ENCODE data around the gene PCSK9.

Gene PCSK9

DNA sequence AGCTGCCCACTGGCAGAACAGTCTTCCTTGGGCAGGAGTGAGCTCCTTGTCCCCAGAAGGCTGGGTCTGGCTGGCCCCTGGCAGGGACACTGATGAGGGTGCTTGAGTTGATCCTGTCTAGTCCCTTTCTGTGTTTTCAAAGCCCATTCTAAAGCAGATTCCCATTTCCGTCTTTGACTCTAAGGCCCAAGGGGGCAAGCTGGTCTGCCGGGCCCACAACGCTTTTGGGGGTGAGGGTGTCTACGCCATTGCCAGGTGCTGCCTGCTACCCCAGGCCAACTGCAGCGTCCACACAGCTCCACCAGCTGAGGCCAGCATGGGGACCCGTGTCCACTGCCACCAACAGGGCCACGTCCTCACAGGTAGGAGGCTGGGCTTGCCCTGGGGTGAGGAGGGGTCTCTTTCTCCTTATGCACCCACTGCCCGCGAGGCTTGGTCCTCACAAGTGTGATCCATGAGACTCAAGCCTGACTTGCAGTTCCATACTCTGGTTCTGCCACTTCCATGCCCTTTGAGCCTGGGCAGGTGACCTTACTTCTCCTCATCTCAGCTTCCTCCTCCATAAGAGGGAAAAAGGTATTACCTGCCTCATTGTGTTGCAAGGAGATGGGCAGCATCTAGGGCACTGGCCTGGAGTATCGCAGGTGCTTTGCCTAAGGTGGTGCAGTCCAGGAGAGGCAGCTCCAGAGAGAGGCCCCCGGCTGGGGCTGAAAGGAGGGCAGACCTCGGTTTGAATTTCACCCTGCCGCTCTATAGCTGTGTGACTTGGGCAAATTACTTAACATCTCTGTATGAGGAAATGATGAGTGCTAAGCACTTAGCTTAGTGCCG is 20.2 kb downstream of the PCSK9 start:
- ChIA-PET POLR2A (no interaction called here), CTCF (interaction anchor here (1.4 kb wide), 1 partner anchor 109 kb away, joined by 5 read pairs; no protein-coding TSS in a partner anchor)
- TF ChIP-seq ZNF384 (IDR thresholded peaks at IDR 0.05) (no peak), LEF1 (IDR thresholded peaks at IDR 0.05; ENCODE audit: borderline replicate concordance) (no peak), ARNT (IDR thresholded peaks at IDR 0.05) (no peak), FOXA1 (IDR thresholded peaks at IDR 0.05) (no peak), CTBP1 (IDR thresholded peaks at IDR 0.05; ENCODE audit: borderline replicate concordance) (no peak), BHLHE40 (IDR thresholded peaks at IDR 0.05; ENCODE audit: borderline replicate concordance) (no peak), NFRKB (IDR thresholded peaks at IDR 0.05) (no peak)
- no peak for DNase-seq (ENCODE audit: extremely low spot score)

- DNase-seq (ENCODE audit: extremely low spot score), result no peak
Measured at GRCh38 chr1:55060133-55060999, 21.0 kb downstream of the PCSK9 start.

GRCh38 chr1:55061000-55061705 is 21.8 kb downstream of the PCSK9 start:
- no peak for TF ChIP-seq FOXA1 (IDR thresholded peaks at IDR 0.05)
- no peak for TF ChIP-seq FOXK2 (IDR thresholded peaks at IDR 0.05)
- no peak for TF ChIP-seq ELF4 (IDR thresholded peaks at IDR 0.05)
- no peak for TF ChIP-seq ARNT (IDR thresholded peaks at IDR 0.05)
- TF ChIP-seq L3MBTL2 (conservative IDR thresholded peaks at IDR 0.05), result no peak
- TF ChIP-seq NFRKB (IDR thresholded peaks at IDR 0.05), result no peak
- no peak for TF ChIP-seq CTBP1 (IDR thresholded peaks at IDR 0.05; ENCODE audit: borderline replicate concordance)
- no peak for TF ChIP-seq PKNOX1 (IDR thresholded peaks at IDR 0.05)
- TF ChIP-seq SP1 (IDR thresholded peaks at IDR 0.05), result no peak
- TF ChIP-seq SUZ12 (IDR thresholded peaks at IDR 0.05), result no peak
- TF ChIP-seq HDGF (IDR thresholded peaks at IDR 0.05; ENCODE audit: borderline replicate concordance), result no peak
- no peak for TF ChIP-seq BHLHE40 (IDR thresholded peaks at IDR 0.05; ENCODE audit: borderline replicate concordance)
- TF ChIP-seq FOXM1 (IDR thresholded peaks at IDR 0.05; ENCODE audit: borderline replicate concordance), result no peak
- no peak for TF ChIP-seq ZNF384 (IDR thresholded peaks at IDR 0.05)
- no peak for TF ChIP-seq TARDBP (IDR thresholded peaks at IDR 0.05)
- no peak for TF ChIP-seq LEF1 (IDR thresholded peaks at IDR 0.05; ENCODE audit: borderline replicate concordance)
- DNase-seq (ENCODE audit: extremely low spot score), result no peak
- ChIA-PET CTCF (no interaction called here), POLR2A (no interaction called here)

More at GRCh38 chr1:55060133-55060999, 21.0 kb downstream of the PCSK9 start:
- ChIA-PET POLR2A (interaction anchor here (0.6 kb wide), 1 partner anchor 361 kb away, joined by 4 read pairs; no protein-coding TSS in a partner anchor), CTCF (interaction anchor here (0.5 to 1.4 kb wide), 2 partner anchors 109 to 135 kb away, joined by 4 to 5 read pairs; no protein-coding TSS in a partner anchor)
- TF ChIP-seq FOXM1 (IDR thresholded peaks at IDR 0.05; ENCODE audit: borderline replicate concordance) (no peak), PKNOX1 (IDR thresholded peaks at IDR 0.05) (no peak), HDGF (IDR thresholded peaks at IDR 0.05; ENCODE audit: borderline replicate concordance) (no peak), ARNT (IDR thresholded peaks at IDR 0.05) (no peak), SUZ12 (IDR thresholded peaks at IDR 0.05) (no peak), NFRKB (IDR thresholded peaks at IDR 0.05) (no peak), L3MBTL2 (conservative IDR thresholded peaks at IDR 0.05) (no peak), TARDBP (IDR thresholded peaks at IDR 0.05) (no peak), CTBP1 (IDR thresholded peaks at IDR 0.05; ENCODE audit: borderline replicate concordance) (no peak), FOXK2 (IDR thresholded peaks at IDR 0.05) (no peak), FOXA1 (IDR thresholded peaks at IDR 0.05) (no peak)

GRCh38 chr1:55061706-55062321 is 22.5 kb downstream of the PCSK9 start:
- TF ChIP-seq LEF1 (IDR thresholded peaks at IDR 0.05; ENCODE audit: borderline replicate concordance) (no peak), ARNT (IDR thresholded peaks at IDR 0.05) (no peak), L3MBTL2 (conservative IDR thresholded peaks at IDR 0.05) (no peak), FOXA1 (IDR thresholded peaks at IDR 0.05) (no peak), PKNOX1 (IDR thresholded peaks at IDR 0.05) (no peak), NFRKB (IDR thresholded peaks at IDR 0.05) (no peak), ZNF384 (IDR thresholded peaks at IDR 0.05) (no peak), SUZ12 (IDR thresholded peaks at IDR 0.05) (no peak), BHLHE40 (IDR thresholded peaks at IDR 0.05; ENCODE audit: borderline replicate concordance) (no peak), TARDBP (IDR thresholded peaks at IDR 0.05) (no peak), CTBP1 (IDR thresholded peaks at IDR 0.05; ENCODE audit: borderline replicate concordance) (no peak), HDGF (IDR thresholded peaks at IDR 0.05; ENCODE audit: borderline replicate concordance) (no peak), FOXM1 (IDR thresholded peaks at IDR 0.05; ENCODE audit: borderline replicate concordance) (no peak), SP1 (IDR thresholded peaks at IDR 0.05) (no peak)
- CTCF ChIA-PET, result no interaction called here
- DNase-seq (ENCODE audit: extremely low spot score), result no peak
- POLR2A ChIA-PET, result no interaction called here
